ENCODE data around the gene NAA50.

- TF ChIP-seq, protein P1, sequence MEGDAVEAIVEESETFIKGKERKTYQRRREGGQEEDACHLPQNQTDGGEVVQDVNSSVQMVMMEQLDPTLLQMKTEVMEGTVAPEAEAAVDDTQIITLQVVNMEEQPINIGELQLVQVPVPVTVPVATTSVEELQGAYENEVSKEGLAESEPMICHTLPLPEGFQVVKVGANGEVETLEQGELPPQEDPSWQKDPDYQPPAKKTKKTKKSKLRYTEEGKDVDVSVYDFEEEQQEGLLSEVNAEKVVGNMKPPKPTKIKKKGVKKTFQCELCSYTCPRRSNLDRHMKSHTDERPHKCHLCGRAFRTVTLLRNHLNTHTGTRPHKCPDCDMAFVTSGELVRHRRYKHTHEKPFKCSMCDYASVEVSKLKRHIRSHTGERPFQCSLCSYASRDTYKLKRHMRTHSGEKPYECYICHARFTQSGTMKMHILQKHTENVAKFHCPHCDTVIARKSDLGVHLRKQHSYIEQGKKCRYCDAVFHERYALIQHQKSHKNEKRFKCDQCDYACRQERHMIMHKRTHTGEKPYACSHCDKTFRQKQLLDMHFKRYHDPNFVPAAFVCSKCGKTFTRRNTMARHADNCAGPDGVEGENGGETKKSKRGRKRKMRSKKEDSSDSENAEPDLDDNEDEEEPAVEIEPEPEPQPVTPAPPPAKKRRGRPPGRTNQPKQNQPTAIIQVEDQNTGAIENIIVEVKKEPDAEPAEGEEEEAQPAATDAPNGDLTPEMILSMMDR (IDR thresholded peaks at IDR 0.05): no peak
- TF ChIP-seq POLR2A (IDR thresholded peaks at IDR 0.05): no peak
- no peak for TF ChIP-seq POLR2AphosphoS5 (IDR thresholded peaks at IDR 0.05; ENCODE audit: insufficient read depth in 1 of 2, low read depth in 1 of 2)
These were observed 69.8 kb downstream of the NAA50 start for GRCh38 chr3:113676261-113676660.

All from vagina (tissue), 2 donors.